Measurements from ENCODE around the gene CD300LB.
"Not testable (repeated sequence)": the region's sequence is repeated elsewhere in the genome, so short reads cannot be mapped to it uniquely, and the experiment has no call there.

DNA sequence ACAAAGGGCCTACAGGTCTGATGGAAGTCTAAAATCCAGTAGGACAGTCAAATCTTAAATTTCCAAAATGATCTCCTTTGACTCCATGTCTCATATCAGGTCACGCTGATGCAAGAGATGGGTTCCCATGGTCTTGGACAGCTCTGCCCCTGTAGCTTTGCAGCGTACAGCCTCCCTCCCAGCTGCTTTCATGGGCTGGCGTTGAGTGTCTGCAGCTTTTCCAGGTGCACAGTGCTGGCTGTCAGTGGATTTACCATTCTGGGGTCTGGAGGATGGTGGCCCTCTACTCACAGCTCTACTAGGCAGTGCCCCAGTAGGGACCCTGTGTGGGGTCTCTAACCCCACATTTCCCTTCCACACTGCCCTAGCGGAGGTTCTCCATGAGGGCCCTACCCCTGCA, 43.0 kb downstream of the CD300LB start:
- TF ChIP-seq POLR2A (IDR thresholded peaks at IDR 0.05); EP300 (IDR thresholded peaks at IDR 0.05; ENCODE audit: low read depth): not testable (repeated sequence)
- TF ChIP-seq, protein P1, sequence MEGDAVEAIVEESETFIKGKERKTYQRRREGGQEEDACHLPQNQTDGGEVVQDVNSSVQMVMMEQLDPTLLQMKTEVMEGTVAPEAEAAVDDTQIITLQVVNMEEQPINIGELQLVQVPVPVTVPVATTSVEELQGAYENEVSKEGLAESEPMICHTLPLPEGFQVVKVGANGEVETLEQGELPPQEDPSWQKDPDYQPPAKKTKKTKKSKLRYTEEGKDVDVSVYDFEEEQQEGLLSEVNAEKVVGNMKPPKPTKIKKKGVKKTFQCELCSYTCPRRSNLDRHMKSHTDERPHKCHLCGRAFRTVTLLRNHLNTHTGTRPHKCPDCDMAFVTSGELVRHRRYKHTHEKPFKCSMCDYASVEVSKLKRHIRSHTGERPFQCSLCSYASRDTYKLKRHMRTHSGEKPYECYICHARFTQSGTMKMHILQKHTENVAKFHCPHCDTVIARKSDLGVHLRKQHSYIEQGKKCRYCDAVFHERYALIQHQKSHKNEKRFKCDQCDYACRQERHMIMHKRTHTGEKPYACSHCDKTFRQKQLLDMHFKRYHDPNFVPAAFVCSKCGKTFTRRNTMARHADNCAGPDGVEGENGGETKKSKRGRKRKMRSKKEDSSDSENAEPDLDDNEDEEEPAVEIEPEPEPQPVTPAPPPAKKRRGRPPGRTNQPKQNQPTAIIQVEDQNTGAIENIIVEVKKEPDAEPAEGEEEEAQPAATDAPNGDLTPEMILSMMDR (IDR thresholded peaks at IDR 0.05), result not testable (repeated sequence)

All from transverse colon (tissue), 3 donors.